Measurements from ENCODE around the gene CAMK2A. TPM values are rescaled to one million over a fixed set of nuclear protein-coding genes. Genes with fewer than 3 reads are reported as not detected.

CAMK2A gene
- polyA plus RNA-seq, 2 of the 4 experiments (the other 2 are of a cell fraction): 0.09 to 0.93 TPM

- ATAC-seq: no peak
These were observed 53.3 kb downstream of the CAMK2A start for GRCh38 chr5:150236313-150236712.

GRCh38 chr5:150235500-150235854, 54.1 kb downstream of the CAMK2A start:
- no peak overlapping the region for H3K4me3 ChIP-seq
- H3K4me2 ChIP-seq: no peak overlapping the region
- H3K4me1 ChIP-seq: no peaks in the 10 kb centered on the region
- ChIA-PET POLR2A (no interaction called here), CTCF (interaction anchor here (1.0 to 11.7 kb wide), 6 partner anchors 11 to 599 kb away, joined by 3 to 105 read pairs (median 4); no protein-coding TSS in a partner anchor)
- no peaks in the 10 kb centered on the region for H3K9me3 ChIP-seq
- TF ChIP-seq FOSB (CRISPR knock-in tag; IDR thresholded peaks at IDR 0.05): no peak
- no peak for TF ChIP-seq ZNF302 (CRISPR knock-in tag; IDR thresholded peaks at IDR 0.05)
- TF ChIP-seq POLR2AphosphoS2 (conservative IDR thresholded peaks at IDR 0.05; ENCODE audit: low read length): no peak
- TF ChIP-seq NR3C1 (IDR thresholded peaks at IDR 0.05): no peak
- TF ChIP-seq MAZ (IDR thresholded peaks at IDR 0.05; ENCODE audit: borderline replicate concordance, low read depth, low read length): no peak
- no peak for TF ChIP-seq CBX8 (IDR thresholded peaks at IDR 0.05)
- no peak for TF ChIP-seq SMC3 (IDR thresholded peaks at IDR 0.05)
- no peak for TF ChIP-seq CHD2 (IDR thresholded peaks at IDR 0.05; ENCODE audit: low read length, partially characterized antibody)
- TF ChIP-seq MAFK (IDR thresholded peaks at IDR 0.05; ENCODE audit: partially characterized antibody): no peak
- TF ChIP-seq RAD21 (conservative IDR thresholded peaks at IDR 0.05 in 1 of 2, IDR thresholded peaks at IDR 0.05 in 1 of 2): no peak
- no peak for TF ChIP-seq ATOH8 (CRISPR knock-in tag; IDR thresholded peaks at IDR 0.05; ENCODE audit: low read depth)
- TF ChIP-seq HDAC2 (IDR thresholded peaks at IDR 0.05): no peak
- no peak for TF ChIP-seq E2F6 (IDR thresholded peaks at IDR 0.05; ENCODE audit: borderline replicate concordance, low read depth)
- TF ChIP-seq RFX5 (IDR thresholded peaks at IDR 0.05): no peak
- no peak for TF ChIP-seq RCOR1 (IDR thresholded peaks at IDR 0.05; ENCODE audit: low read depth, low read length)
- ATAC-seq: no peak
- H3K27ac ChIP-seq: no peak overlapping the region
- 85% methylated on average over 5 of the region's 5 CpGs for WGBS (ENCODE audit: missing lambda C conversion rate)
- no peak for FAIRE-seq
- no peak for DNase-seq (ENCODE audit: low read depth in 1 of 2, low spot score in 1 of 2)

More at GRCh38 chr5:150236313-150236712, 53.3 kb downstream of the CAMK2A start:
- H3K4me2 ChIP-seq: no peak overlapping the region
- DNase-seq (ENCODE audit: low read depth in 1 of 2, low spot score in 1 of 2): no peak
- FAIRE-seq: no peak
- 73% methylated on average over 2 of the region's 2 CpGs for whole genome bisulfite sequencing (ENCODE audit: missing lambda C conversion rate)
- H3K27ac ChIP-seq: no peak overlapping the region
- ChIA-PET POLR2A (no interaction called here), CTCF (interaction anchor here (1.0 to 11.7 kb wide), 4 partner anchors 10 to 115 kb away, joined by 3 to 105 read pairs (median 5); no protein-coding TSS in a partner anchor)
- no peaks in the 10 kb centered on the region for H3K4me1 ChIP-seq
- H3K9me3 ChIP-seq: no peaks in the 10 kb centered on the region
- TF ChIP-seq HDAC2 (IDR thresholded peaks at IDR 0.05) (no peak), ZC3H11A (IDR thresholded peaks at IDR 0.05) (no peak), ATOH8 (CRISPR knock-in tag; IDR thresholded peaks at IDR 0.05; ENCODE audit: low read depth) (no peak), MYC (IDR thresholded peaks at IDR 0.05; ENCODE audit: borderline replicate concordance, low read length) (no peak), HOXB13 (CRISPR knock-in tag; IDR thresholded peaks at IDR 0.05; ENCODE audit: low read depth) (no peak), NPAS2 (CRISPR knock-in tag; IDR thresholded peaks at IDR 0.05; ENCODE audit: borderline replicate concordance) (no peak), MAZ (IDR thresholded peaks at IDR 0.05; ENCODE audit: borderline replicate concordance, low read depth, low read length) (no peak), SREBF2 (IDR thresholded peaks at IDR 0.05) (no peak), EHMT2 (IDR thresholded peaks at IDR 0.05; ENCODE audit: low read depth) (no peak), HOXA7 (CRISPR knock-in tag; IDR thresholded peaks at IDR 0.05) (no peak), RFX5 (IDR thresholded peaks at IDR 0.05) (no peak), CHD4 (IDR thresholded peaks at IDR 0.05; ENCODE audit: borderline replicate concordance) (no peak), HEYL (CRISPR knock-in tag; IDR thresholded peaks at IDR 0.05) (no peak), NFE2L2 (conservative IDR thresholded peaks at IDR 0.05; ENCODE audit: low read length) (no peak), FOSB (CRISPR knock-in tag; IDR thresholded peaks at IDR 0.05) (no peak), CHD2 (IDR thresholded peaks at IDR 0.05; ENCODE audit: low read length, partially characterized antibody) (no peak)
- H3K4me3 ChIP-seq: no peak overlapping the region

Measured in A549 (cell line).